T-helper 22 cell (primary cell): ENCODE data around the gene UBE2K.
"Not testable (repeated sequence)": the region's sequence is repeated elsewhere in the genome, so short reads cannot be mapped to it uniquely, and the experiment has no call there.

Experiments
- DNase-seq: peaks from one replicate; pipeline ENCODE4 v3.0.0-alpha.2; 2020; ENCODE audit warnings: low read depth

The UBE2K gene

GRCh38 chr4:39689970-39690369 is 8.0 kb upstream of the UBE2K start:
- no peak for DNase-seq

DNA sequence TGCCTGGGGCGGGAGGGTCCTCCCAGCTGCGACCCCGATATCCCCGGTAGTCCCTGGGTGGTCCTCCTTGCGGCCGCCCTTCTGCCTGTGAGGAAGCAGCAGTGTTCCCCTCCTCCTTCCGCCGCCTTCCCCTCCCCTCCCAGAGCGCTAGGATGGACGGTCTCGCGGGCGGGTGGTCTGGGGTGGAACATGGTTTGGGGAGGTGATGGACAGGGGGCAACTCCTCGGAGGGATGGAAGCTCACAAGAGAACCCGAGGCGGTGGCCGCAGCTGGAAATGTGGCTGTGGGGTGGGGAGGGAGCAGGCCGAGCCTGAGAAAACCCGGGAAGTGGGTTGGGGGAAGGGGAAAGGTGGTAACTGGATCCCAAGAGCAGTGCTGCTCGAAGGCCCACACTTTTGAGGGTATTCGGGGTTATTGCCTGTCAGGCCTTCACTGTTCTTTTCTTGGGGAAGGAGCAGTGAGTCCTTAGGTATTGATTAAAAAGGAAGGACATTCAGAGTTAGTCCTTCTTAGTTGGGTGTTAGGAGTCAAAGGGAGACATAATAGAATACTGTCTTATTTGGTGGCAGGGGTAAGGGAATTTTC is 581 bp downstream of the UBE2K start:
- no peak for DNase-seq

DNA sequence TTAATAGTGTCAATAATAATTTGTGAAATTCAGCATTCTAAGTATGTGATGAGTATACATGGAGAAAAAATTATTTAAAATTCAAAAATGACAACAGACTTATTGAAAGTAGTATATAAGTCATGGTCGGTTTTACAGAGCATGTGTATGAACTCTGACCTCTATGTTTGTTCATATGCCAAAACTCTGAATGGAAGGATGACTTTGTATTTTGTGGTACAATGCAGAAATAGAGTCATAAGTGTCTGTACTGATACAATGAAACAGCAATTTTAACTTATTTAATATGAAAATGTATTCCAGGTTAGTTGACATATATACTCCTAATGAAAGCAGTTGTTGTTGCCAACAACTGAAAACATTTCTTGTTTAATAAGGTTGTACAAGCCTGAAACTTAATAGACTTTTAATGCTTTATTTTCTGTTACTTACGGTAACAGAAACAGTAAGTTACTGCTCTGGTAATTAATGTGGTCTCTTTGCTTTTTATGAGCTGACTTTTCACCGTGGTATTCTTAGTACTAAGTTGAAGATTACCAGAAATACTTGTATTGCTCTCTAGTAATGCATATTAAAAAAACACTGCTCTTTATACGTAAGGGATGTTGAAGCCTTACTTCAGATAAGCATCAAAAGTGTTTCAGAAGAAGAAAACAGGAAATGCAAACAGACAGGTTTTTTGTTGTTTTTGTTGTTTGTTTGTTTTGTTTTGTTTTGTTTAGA is 1.9 kb downstream of the UBE2K start:
- no peak for DNase-seq

DNA sequence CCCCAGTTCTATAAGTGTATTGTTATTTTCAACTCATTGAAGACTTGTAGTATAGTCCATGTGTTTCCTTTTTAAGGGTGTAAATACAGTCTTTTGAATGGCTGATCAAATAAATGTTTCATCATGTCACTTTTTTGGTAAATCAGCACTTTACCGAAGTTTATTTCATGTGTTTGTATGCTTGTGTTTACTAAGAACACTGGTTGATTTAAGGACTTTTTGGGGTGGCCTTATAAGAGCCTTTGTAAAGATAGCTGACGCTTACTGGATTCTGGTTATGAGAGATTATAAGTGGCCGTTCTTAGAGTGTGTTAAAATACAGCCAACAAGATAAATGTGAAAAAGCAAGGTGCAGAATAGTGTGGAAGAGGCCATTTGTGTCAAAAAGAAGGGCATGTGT is 2.6 kb downstream of the UBE2K start:
- DNase-seq = no peak

GRCh38 chr4:39702716-39703115 is 4.8 kb downstream of the UBE2K start:
- DNase-seq = no peak

DNA sequence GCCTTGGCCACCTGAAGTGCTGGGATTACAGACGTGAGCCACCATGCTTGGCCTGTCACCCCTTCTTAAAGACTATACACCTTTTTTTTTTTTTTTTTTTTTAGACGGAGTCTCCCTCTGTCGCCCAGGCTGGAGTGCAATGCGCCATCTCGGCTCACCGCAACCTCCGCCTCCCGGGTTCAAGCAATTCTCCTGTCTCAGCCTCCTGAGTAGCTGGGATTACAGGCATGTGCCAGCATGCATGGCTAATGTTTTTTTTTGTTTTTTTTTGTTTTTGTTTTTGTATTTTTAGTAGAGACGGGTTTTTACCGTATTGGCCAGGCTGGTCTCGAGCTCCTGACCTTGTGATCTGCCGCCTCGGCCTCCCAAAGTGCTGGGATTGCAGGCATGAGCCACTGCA is 6.9 kb downstream of the UBE2K start:
- not testable (repeated sequence) for DNase-seq

DNA sequence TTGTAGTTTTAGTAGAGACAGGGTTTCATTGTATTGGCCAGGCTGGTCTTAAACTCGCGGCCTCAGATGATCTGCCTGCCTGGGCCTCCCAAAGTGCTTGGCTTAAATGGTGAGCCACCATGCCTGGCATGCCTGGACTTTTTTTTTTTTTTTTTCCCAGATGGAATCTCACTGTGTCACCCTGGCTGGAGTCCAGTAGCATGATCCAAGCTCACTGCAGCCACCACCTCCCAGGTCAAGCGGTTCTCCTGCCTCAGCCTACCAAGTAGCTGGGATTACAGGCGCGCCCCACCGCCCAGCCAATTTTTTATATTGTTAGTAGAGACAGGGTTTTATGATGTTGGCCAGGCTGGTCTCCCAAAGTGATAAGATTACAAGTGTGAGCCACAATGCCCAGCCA is 8.4 kb downstream of the UBE2K start:
- no peak for DNase-seq

DNA sequence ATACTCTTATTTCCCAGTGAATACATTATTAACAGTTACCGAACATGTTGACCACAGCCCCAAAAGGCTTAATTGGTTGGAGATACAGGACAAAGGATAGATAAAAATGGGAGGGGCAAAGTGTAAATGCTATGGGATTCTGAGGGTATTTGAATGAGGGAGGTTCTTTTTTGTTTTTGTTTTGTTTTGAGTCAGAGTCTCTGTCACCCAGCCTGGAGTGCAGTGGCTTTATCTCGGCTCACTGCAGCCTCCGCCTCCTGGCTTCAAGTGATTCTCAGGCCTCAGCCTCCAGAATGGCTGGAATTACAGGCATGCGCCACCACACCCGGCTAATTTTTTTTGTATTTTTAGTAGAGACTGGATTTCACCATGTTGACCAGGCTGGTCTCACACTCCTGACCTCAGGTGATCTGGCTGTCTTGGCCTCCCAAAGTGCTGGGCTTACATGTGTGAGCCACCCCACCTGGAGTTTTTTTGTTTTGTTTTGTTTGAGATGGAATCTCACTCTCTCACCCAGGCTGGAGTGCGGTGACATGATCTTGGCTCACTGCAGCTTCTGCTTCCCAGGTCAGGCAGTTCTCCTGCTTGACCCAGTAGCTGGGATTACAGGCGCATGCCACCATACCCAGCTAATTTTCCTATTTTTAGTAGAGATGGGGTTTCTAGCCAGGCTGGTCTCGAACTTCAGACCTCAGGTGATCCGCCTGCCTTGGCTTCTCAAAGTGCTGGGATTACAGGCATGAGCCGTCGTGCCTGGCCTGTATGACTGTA is 9.0 kb downstream of the UBE2K start:
- no peak for DNase-seq

GRCh38 chr4:39710098-39710896 is 12.4 kb downstream of the UBE2K start:
- DNase-seq = no peak

DNA sequence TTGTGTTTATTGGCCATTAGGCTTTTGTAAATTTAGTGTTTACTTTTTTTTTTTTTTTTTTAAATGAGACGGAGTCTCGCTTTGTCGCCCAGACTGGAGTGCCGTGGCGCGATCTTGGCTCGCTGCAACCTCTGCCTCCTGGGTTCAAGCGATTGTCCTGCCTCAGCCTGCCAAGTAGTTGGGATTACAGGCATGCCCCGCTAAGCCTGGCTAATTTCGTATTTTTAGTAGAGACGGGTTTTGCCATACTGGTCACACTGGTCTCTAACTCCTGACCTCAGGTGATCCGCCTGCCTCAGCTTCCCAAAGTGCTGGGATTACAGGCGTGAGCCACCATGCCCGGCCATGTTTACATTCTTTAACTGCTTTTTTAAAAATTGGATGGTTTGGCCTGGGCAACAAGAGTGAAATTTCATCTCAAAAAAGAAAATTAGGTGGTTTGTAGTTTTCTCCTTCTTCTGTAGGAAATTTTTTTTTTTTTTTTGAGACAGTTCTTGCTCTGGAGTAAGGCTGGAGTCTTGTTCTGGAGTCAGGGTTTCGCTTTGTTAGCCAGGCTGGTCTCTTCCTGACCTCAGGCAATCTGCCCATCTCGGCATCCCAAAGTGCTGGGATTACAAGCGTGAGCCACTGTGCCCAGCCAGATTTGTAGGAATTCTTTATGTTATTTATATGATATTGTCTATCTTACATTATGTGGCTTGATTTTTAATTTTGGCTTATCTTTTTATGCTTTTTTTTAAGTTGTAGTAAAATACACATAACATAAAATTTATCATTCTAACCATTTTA is 15.1 kb downstream of the UBE2K start:
- DNase-seq = no peak

GRCh38 chr4:39713691-39714090 is 15.8 kb downstream of the UBE2K start:
- DNase-seq = no peak

- DNase-seq = no peak
Measured at GRCh38 chr4:39714166-39714565, 16.2 kb downstream of the UBE2K start.

- DNase-seq = no peak
Measured at GRCh38 chr4:39715788-39716187, 17.9 kb downstream of the UBE2K start.

DNA sequence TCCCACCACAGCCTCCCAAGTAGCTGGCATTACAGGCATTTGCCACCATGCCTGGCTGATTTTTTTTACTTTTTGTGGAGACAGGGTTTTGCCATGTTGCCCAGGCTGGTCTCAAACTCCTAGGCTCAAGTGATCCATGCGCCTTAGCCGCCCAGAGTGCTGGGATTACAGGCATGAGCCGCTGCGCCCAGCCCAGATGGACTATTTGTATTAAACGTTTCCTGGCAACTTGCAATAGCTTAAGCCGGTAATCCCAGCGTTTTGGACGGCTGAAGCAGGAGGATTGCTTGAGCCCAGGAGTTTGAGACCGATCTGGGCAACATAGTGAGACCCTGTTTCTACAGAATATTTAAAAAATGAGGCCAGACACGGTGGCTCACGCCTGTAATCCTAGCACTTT is 18.4 kb downstream of the UBE2K start:
- no peak for DNase-seq

DNA sequence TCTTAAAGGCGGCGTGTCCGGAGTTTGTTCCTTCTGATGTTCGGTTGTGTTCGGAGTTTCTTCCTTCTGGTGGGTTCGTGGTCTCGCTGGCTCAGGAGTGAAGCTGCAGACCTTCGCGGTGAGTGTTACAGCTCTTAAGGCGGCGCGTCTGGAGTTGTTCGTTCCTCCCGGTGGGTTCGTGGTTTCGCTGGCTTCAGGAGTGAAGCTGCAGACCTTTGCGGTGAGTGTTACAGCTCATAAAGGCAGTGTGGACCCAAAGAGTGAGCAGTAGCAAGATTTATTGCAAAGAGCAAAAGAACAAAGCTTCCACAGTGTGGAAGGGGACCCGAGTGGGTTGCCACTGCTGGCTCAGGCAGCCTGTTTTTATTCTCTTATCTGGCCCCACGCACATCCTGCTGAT is 19.8 kb downstream of the UBE2K start:
- DNase-seq = not testable (repeated sequence)

GRCh38 chr4:39718366-39719323 is 20.7 kb downstream of the UBE2K start:
- DNase-seq = no peak

GRCh38 chr4:39719804-39720580 is 22.1 kb downstream of the UBE2K start:
- no peak for DNase-seq

DNA sequence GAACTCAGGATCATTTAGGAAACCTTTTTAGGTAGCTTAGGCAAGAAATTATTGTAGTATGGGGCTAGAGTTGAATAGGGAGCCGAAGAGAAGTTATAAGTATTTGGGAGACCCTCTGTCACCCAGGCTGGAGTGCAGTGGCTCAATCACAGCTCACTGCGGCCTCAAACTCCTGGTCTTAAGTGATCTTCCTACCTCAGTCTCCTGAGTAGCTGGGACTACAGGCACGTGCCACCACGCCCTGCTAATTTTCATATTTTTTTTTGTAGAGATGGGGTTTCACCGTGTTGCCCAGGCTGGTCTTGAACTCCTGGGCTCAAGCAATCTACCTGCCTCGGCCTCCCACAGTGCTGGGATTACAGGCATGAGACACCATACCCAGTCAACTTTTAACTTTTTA is 23.3 kb downstream of the UBE2K start:
- DNase-seq = not testable (repeated sequence)

DNA sequence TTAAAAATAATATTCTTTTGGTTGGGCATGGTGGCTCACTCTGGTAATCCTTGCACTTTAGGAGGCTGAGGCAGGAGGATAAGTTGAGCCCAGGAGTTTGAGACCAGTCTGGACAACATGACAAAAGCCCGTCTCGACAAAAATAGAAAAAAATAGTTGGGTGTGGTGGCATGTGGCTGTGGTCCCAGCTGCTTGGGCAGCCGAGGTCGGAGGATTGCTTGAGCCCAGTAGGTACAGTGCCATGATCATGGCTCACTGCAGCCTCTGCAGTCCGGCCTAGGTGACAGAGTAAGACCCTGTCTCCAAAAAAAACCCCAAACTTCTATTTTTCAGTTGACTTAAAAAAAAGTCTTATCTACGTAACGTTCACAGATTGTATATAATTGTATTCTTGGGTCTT is 23.9 kb downstream of the UBE2K start:
- no peak for DNase-seq

DNA sequence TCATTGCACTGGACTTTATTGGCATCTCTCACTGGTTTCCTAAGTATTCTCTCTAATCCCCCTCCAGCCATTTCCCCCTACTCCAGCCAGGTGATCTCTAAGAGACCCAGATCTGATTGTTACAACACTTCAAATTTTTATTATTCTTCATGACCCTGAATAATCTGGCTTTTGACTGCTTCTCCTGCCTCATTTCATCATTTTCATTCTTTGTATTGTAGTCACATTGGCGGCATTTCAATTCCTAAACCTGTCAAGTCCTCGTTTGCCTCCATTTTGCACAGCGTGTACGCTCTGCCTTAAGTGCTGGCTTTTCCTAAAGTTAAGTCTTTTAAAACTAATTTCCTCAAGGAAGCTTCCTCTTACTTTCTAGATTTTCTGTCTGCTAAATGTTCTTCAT is 31.6 kb downstream of the UBE2K start:
- DNase-seq = no peak
